SK-N-SH (cell line): ENCODE data around the gene NAA38. TPM values are rescaled to one million over a fixed set of nuclear protein-coding genes. Genes with fewer than 3 reads are reported as not detected.

ENCODE experiments used
- CTCF ChIA-PET: fragments of 300-600, 350-600 bp; formaldehyde crosslinking; extraction: SDS; loops from one replicate; lab custom pipeline; 2021; lab: Yijun Ruan, JAX
- POLR2A ChIA-PET: fragments of 350-600 bp; sonication (Branson Sonifier 250); formaldehyde crosslinking; extraction: SDS; loops from one replicate; lab custom pipeline; 2020; ENCODE audit warnings: antibody characterized with exemption, inconsistent platforms; lab: Yijun Ruan, JAX
- DNase-seq: peaks from one replicate; pipeline ENCODE4 v3.0.0; 2012
- H2AFZ ChIP-seq: fragments of 200-600 bp; sonication (generic); 2 replicates; pipeline ENCODE4 v1.8.1; 2016; ENCODE audit warnings: antibody characterized with exemption, mild to moderate bottlenecking, low read depth
- H3F3A ChIP-seq: fragments of 200-600 bp; sonication (generic); replicated peaks from 2 replicates; pipeline ENCODE3; 2016; ENCODE audit warnings: antibody characterized with exemption, mild to moderate bottlenecking; ENCODE audit not compliant: insufficient read depth
- H3K27ac ChIP-seq, 2 experiments: fragments of 200-500 bp in 1 of 2; fragments of 200-600 bp in 1 of 2; sonication (Bioruptor generic) in 1 of 2; sonication (generic), shearing (Covaris generic) in 1 of 2; 2 replicates each; pipeline versions ENCODE4 v1.5.1 to v1.6.1; 2014 to 2016; ENCODE audit warnings: low read depth in 2 of 2, inconsistent platforms in 1 of 2, low read length in 1 of 2, mild to moderate bottlenecking in 1 of 2, mixed read lengths in 1 of 2
- H3K27me3 ChIP-seq: fragments of 200-600 bp; sonication (generic), shearing (Covaris generic); 2 replicates; pipeline ENCODE4 v1.6.1; 2016; ENCODE audit warnings: mixed run types; ENCODE audit not compliant: insufficient read depth
- H3K36me3 ChIP-seq, 2 experiments: fragments of 200-500 bp in 1 of 2; fragments of 200-600 bp in 1 of 2; sonication (Bioruptor generic) in 1 of 2; sonication (generic) in 1 of 2; replicated peaks in 1 of 2; 2 replicates each; pipeline versions ENCODE3 to v1.5.1; 2014 to 2016; ENCODE audit warnings: low read length in 1 of 2, mild to moderate bottlenecking in 1 of 2; ENCODE audit not compliant: insufficient read depth in 2 of 2, control insufficient read depth in 1 of 2
- H3K4me1 ChIP-seq, 2 experiments: fragments of 200-500 bp in 1 of 2; fragments of 200-600 bp in 1 of 2; sonication (Bioruptor generic) in 1 of 2; sonication (generic), shearing (Covaris generic) in 1 of 2; 2 replicates each; pipeline versions ENCODE4 v1.5.1 to v1.6.1; 2014 to 2016; ENCODE audit warnings: low read depth in 1 of 2, low read length in 1 of 2, mixed run types in 1 of 2; ENCODE audit not compliant: insufficient read depth in 2 of 2, control insufficient read depth in 1 of 2
- H3K4me2 ChIP-seq: fragments of 200-600 bp; sonication (generic), shearing (Covaris generic); 2 replicates; pipeline ENCODE4 v1.6.1; 2017; ENCODE audit warnings: mixed run types
- H3K4me3 ChIP-seq, 2 experiments: fragments of 200-500 bp in 1 of 2; fragments of 200-600 bp in 1 of 2; sonication (Bioruptor generic) in 1 of 2; sonication (generic), shearing (Covaris generic) in 1 of 2; 2 replicates each; pipeline versions ENCODE4 v1.5.1 to v1.8.1; 2014 to 2016; ENCODE audit warnings: low read depth in 2 of 2, inconsistent platforms in 1 of 2, low read length in 1 of 2, mild to moderate bottlenecking in 1 of 2, mixed read lengths in 1 of 2, moderate library complexity in 1 of 2
- H3K79me2 ChIP-seq: fragments of 200-600 bp; sonication (generic); 2 replicates; pipeline ENCODE4 v1.8.1; 2017; ENCODE audit warnings: mild to moderate bottlenecking; ENCODE audit not compliant: insufficient read depth
- H3K9ac ChIP-seq: fragments of 200-600 bp; sonication (generic); 2 replicates; pipeline ENCODE4 v1.6.1; 2017; ENCODE audit warnings: mixed run types
- H3K9me2 ChIP-seq: fragments of 200-600 bp; sonication (generic); 2 replicates; pipeline ENCODE4 v1.6.1; 2017; ENCODE audit warnings: mixed run types
- H3K9me3 ChIP-seq: fragments of 200-600 bp; sonication (generic); 2 replicates; pipeline ENCODE4 v1.6.1; 2017; ENCODE audit warnings: mixed run types, mild to moderate bottlenecking, moderate library complexity
- H4K20me1 ChIP-seq: fragments of 200-600 bp; sonication (generic); 2 replicates; pipeline ENCODE4 v1.6.1; 2017; ENCODE audit warnings: mild to moderate bottlenecking, mixed run types; ENCODE audit not compliant: insufficient read depth
- ELF1 ChIP-seq: IDR thresholded peaks from 2 replicates; pipeline ENCODE4 v1.4.0; 2012
- IRF3 ChIP-seq: fragments of 150-350 bp; IDR thresholded peaks from 2 replicates; pipeline ENCODE4 v1.6.1; 2016; ENCODE audit warnings: mild to moderate bottlenecking, low read depth, low read length
- MEF2A ChIP-seq: IDR thresholded peaks from 2 replicates; pipeline ENCODE4 v1.4.0; 2012; ENCODE audit warnings: low read depth, borderline replicate concordance
- NRF1 ChIP-seq: IDR thresholded peaks from 2 replicates; pipeline ENCODE4 v1.6.1; 2012; ENCODE audit warnings: low read depth, mild to moderate bottlenecking, low read length
- PBX3 ChIP-seq: IDR thresholded peaks from 2 replicates; pipeline ENCODE4; 2012
- POLR2AphosphoS5 ChIP-seq: IDR thresholded peaks from 2 replicates; pipeline ENCODE4 v1.6.1; 2012; ENCODE audit warnings: low read depth, low read length
- RCOR1 ChIP-seq: fragments of 150-350 bp; IDR thresholded peaks from 2 replicates; pipeline ENCODE4 v1.6.1; 2017; ENCODE audit warnings: antibody characterized with exemption, low read length
- REST ChIP-seq: IDR thresholded peaks from 2 replicates; pipeline ENCODE4 v1.6.1; 2012; ENCODE audit warnings: mild to moderate bottlenecking, low read depth, low read length, moderate library complexity
- RFX5 ChIP-seq: IDR thresholded peaks from 2 replicates; pipeline ENCODE4 v1.6.1; 2012; ENCODE audit warnings: mild to moderate bottlenecking, improper control_type of control experiment, low read length
- RXRA ChIP-seq: IDR thresholded peaks from 2 replicates; pipeline ENCODE4 v1.4.0; 2012; ENCODE audit warnings: low read depth, mild to moderate bottlenecking, borderline replicate concordance
- TAF1 ChIP-seq: IDR thresholded peaks from 2 replicates; pipeline ENCODE4 v1.6.1; 2012; ENCODE audit warnings: low read depth, mild to moderate bottlenecking, low read length, moderate library complexity, borderline replicate concordance
- TCF12 ChIP-seq: IDR thresholded peaks from 2 replicates; pipeline ENCODE4 v1.4.0; 2012
- TEAD4 ChIP-seq: IDR thresholded peaks from 2 replicates; pipeline ENCODE4 v1.4.0; 2012; ENCODE audit warnings: mild to moderate bottlenecking, borderline replicate concordance; ENCODE audit not compliant: insufficient read depth
- WGBS: methylation state at CpG from one replicate; pipeline ENCODE4 v1.1.6; 2017; ENCODE audit warnings: low lambda C conversion rate; 5-methylcytosine and 5-hydroxymethylcytosine counted together
- polyA plus RNA-seq, 3 experiments: library from polyadenylated mRNA; depleted of rRNA; stranded (reverse); fragments of >200 nt; gene quantifications; 2 replicates each; pipeline ENCODE4 v1.2.3, GENCODE V29; 2012
- TF ChIP-seq, protein P1 (sequence below): IDR thresholded peaks from 2 replicates; pipeline ENCODE4 v1.4.0; 2012; ENCODE audit warnings: low read depth, borderline replicate concordance

The NAA38 gene
- polyA plus RNA-seq, 1 of the 3 experiments (the other 2 are of a cell fraction), result 202 TPM

- TF ChIP-seq PBX3, result no peak
- no peak for TF ChIP-seq RXRA
- TF ChIP-seq TCF12, result no peak
- TF ChIP-seq POLR2AphosphoS5, result no peak
- no peak for TF ChIP-seq IRF3
- no peak for TF ChIP-seq NRF1
- TF ChIP-seq, protein P1, sequence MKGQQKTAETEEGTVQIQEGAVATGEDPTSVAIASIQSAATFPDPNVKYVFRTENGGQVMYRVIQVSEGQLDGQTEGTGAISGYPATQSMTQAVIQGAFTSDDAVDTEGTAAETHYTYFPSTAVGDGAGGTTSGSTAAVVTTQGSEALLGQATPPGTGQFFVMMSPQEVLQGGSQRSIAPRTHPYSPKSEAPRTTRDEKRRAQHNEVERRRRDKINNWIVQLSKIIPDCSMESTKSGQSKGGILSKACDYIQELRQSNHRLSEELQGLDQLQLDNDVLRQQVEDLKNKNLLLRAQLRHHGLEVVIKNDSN, result no peak
These were observed 16.9 kb downstream of the NAA38 start (continued) for GRCh38 chr17:7840441-7840840.

- Histone ChIP-seq H4K20me1 (peaks cover 37% of the 10 kb centered on the region), H3K9me3 (no peaks in the 10 kb centered on the region)
- POLR2A ChIA-PET, result no interaction called here
These were observed 17.5 kb downstream of the NAA38 start for GRCh38 chr17:7839876-7840261.

More at GRCh38 chr17:7839876-7840261, 17.5 kb downstream of the NAA38 start:
- Histone ChIP-seq H3K36me3 (peaks cover 5 to 14% of the 10 kb centered on the region in 2 experiments), H3K4me1 (peaks cover 28 to 36% of the 10 kb centered on the region in 2 experiments), H3K27me3 (no peaks in the 10 kb centered on the region), H3K79me2 (peaks cover 61% of the 10 kb centered on the region), H3F3A (peaks cover 54% of the 10 kb centered on the region), H3K9me2 (no peaks in the 10 kb centered on the region), H3K27ac (peak overlapping the region; percentile 98 to 100; a peak in 3 of 4 replicates), H3K4me3 (no peak overlapping the region), H2AFZ (no peak overlapping the region), H3K4me2 (peak overlapping the region; percentile 92; the same call in 1 of the 2 replicates), H3K9ac (no peak overlapping the region)
- 53% methylated on average over 2 of the region's 2 CpGs for WGBS
- TF ChIP-seq MEF2A (no peak), TAF1 (no peak), REST (no peak), RCOR1 (no peak), ELF1 (no peak), TEAD4 (no peak), NRF1 (no peak), IRF3 (no peak), RFX5 (no peak)
- CTCF ChIA-PET, result interaction anchor here (1.0 to 1.5 kb wide), 3 partner anchors 11 to 96 kb away, joined by 3 to 8 read pairs (median 3); no protein-coding TSS in a partner anchor
- no peak for DNase-seq
